PC-3 (cell line): ENCODE measurements around the gene SLC30A3.

Experiments used
- EZH2 ChIP-seq: fragments of 300-600 bp; sonication (generic); IDR thresholded peaks from one replicate; pipeline ENCODE4 v1.6.1; 2017; ENCODE audit warnings: antibody characterized with exemption, mild to moderate bottlenecking, low read length; ENCODE audit not compliant: unreplicated experiment
- EZH2phosphoT487 ChIP-seq: fragments of 300-600 bp; sonication (generic); IDR thresholded peaks from 2 replicates; pipeline ENCODE4 v1.6.1; 2018; ENCODE audit warnings: mild to moderate bottlenecking, antibody characterized with exemption, low read length, borderline replicate concordance

DNA sequence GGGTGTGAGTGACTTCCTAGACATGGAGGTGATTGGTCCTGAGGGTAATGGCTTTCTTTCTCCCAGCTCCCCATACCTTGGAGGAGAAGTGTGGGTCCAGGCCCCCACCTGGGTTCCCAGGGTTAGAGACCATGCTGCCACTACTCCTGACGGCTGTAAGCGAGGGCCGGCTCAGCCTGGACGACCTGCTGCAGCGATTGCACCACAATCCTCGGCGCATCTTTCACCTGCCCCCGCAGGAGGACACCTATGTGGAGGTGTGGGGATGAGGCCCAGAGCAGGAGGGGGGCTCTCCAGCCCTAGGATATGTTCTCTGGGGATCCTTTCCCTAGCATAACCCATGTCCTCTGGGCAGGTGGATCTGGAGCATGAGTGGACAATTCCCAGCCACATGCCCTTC is 23.9 kb downstream of the SLC30A3 start:
- TF ChIP-seq EZH2phosphoT487 (no peak), EZH2 (no peak)
